Astrocyte (in vitro differentiated cells and primary cell): ENCODE data around the gene PDE6B. TPM values are rescaled to one million over a fixed set of nuclear protein-coding genes. Genes with fewer than 3 reads are reported as not detected.
A peak's percentile ranks its signal among the peaks of the same experiment; 100 is the strongest.

Source experiments
- DNase-seq: peaks from one replicate; pipeline ENCODE4 v3.0.0-alpha.2; 2010; ENCODE audit warnings: low read depth
- FAIRE-seq: peaks from 2 replicates; lab custom pipeline; 2011; peaks lifted over from hg19 to GRCh38; lab: Jason Lieb, UNC
- H2AFZ ChIP-seq: 2 replicates; pipeline ENCODE4 v1.6.0; 2012; ENCODE audit warnings: low read depth, low read length, inconsistent platforms
- H3K27ac ChIP-seq: 2 replicates; pipeline ENCODE4 v1.5.1; 2011; ENCODE audit warnings: low read depth, low read length, inconsistent platforms
- H3K27me3 ChIP-seq: 2 replicates; pipeline ENCODE4 v1.6.0; 2011; ENCODE audit warnings: low read length, inconsistent platforms; ENCODE audit not compliant: insufficient read depth
- H3K36me3 ChIP-seq: 2 replicates; pipeline ENCODE4 v1.5.1; 2011; ENCODE audit warnings: low read length, inconsistent platforms; ENCODE audit not compliant: insufficient read depth
- H3K4me1 ChIP-seq: 2 replicates; pipeline ENCODE4 v1.5.1; 2011; ENCODE audit warnings: low read length, inconsistent platforms; ENCODE audit not compliant: insufficient read depth
- H3K4me2 ChIP-seq: 2 replicates; pipeline ENCODE4 v1.6.0; 2012; ENCODE audit warnings: low read length, inconsistent platforms
- H3K4me3 ChIP-seq: 2 replicates; pipeline ENCODE4 v1.5.1; 2011; ENCODE audit warnings: low read depth, mild to moderate bottlenecking, low read length, inconsistent platforms; ENCODE audit not compliant: insufficient read depth
- H3K79me2 ChIP-seq: 2 replicates; pipeline ENCODE4 v1.6.0; 2012; ENCODE audit warnings: mild to moderate bottlenecking, low read length, inconsistent platforms; ENCODE audit not compliant: insufficient read depth
- H3K9ac ChIP-seq: 2 replicates; pipeline ENCODE4 v1.6.0; 2012; ENCODE audit warnings: mild to moderate bottlenecking, low read length, inconsistent platforms
- H3K9me3 ChIP-seq: 2 replicates; pipeline ENCODE4 v1.5.1; 2012; ENCODE audit warnings: low read depth, mild to moderate bottlenecking, low read length, inconsistent platforms; ENCODE audit not compliant: insufficient read depth
- H4K20me1 ChIP-seq: 2 replicates; pipeline ENCODE4 v1.6.0; 2012; ENCODE audit warnings: low read length, inconsistent platforms; ENCODE audit not compliant: insufficient read depth
- H3K27ac Mint-ChIP-seq: one replicate; pipeline ENCODE4 v1.8.0; 2021; ENCODE audit warnings: mild to moderate bottlenecking, mixed read lengths; ENCODE audit not compliant: unreplicated experiment
- H3K27me3 Mint-ChIP-seq: one replicate; pipeline ENCODE4 v1.8.0; 2021; ENCODE audit warnings: low read depth, mixed read lengths; ENCODE audit not compliant: unreplicated experiment
- H3K36me3 Mint-ChIP-seq: one replicate; pipeline ENCODE4 v1.8.0; 2021; ENCODE audit warnings: low read depth, mixed read lengths; ENCODE audit not compliant: unreplicated experiment
- H3K4me1 Mint-ChIP-seq: one replicate; pipeline ENCODE4 v1.8.0; 2021; ENCODE audit warnings: low read depth, mixed read lengths; ENCODE audit not compliant: unreplicated experiment
- H3K4me3 Mint-ChIP-seq: one replicate; pipeline ENCODE4 v1.8.0; 2021; ENCODE audit warnings: mild to moderate bottlenecking, moderate library complexity, mixed read lengths; ENCODE audit not compliant: unreplicated experiment
- H3K9me3 Mint-ChIP-seq: one replicate; pipeline ENCODE4 v1.8.0; 2021; ENCODE audit warnings: mild to moderate bottlenecking, mixed read lengths; ENCODE audit not compliant: unreplicated experiment
- EZH2 ChIP-seq: IDR thresholded peaks from 2 replicates; pipeline ENCODE4 v1.6.1; 2012; ENCODE audit warnings: mild to moderate bottlenecking, low read length, inconsistent platforms; ENCODE audit not compliant: insufficient read depth
- total RNA-seq: library from RNA; stranded (reverse); gene quantifications from 2 replicates; pipeline ENCODE4 v1.2.1, GENCODE V29; 2021
- TF ChIP-seq, protein P1 (sequence below): IDR thresholded peaks from 2 replicates; pipeline ENCODE4 v1.5.1; 2011; ENCODE audit warnings: low read depth, mild to moderate bottlenecking, inconsistent platforms, low read length, moderate library complexity; ENCODE audit not compliant: insufficient read depth

PDE6B gene
- total RNA-seq, 1 donor from 2014 or later, result 2.8 TPM

DNA sequence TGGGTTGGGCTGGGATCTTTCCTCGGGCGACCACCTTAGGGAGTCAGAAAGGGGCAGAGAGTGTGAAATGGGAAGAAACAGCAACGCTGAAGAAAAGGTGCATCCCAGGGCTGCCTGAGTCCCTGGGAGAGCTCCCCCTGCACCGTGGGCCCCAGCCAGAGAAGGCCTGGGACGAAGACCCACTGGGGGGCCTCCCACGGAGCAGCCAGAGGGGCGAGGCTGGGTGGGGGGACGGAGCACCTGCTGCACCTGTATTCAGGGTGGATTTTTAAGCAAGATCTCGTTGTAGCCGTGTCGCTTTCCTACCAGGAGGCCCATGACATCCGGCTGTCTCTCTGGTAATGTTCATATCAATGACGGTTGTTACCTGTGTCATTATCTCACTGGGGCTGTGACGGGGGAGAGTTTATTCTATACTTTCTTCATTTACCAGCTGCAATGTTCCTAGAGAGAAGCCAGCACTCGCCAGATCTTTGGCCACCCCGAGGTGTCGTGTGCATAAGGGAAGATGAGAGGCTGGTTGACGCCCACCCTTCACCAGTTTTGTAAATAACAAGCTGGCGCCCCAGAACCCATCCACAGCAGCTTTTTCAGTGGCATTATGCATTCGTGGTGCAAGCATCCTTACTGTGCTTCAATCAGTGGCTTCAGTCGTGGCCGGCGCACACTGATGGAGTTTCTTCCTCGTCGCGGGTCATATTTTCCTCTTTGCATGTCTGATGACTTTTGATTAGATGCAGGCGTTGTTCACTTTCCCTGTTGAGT lies 74.6 kb downstream of the PDE6B start:
- Mint-ChIP-seq H3K4me3 (no peak overlapping the region), H3K27me3 (peaks cover 5% of the 10 kb centered on the region), H3K9me3 (peaks cover 2% of the 10 kb centered on the region), H3K4me1 (peaks cover 2% of the 10 kb centered on the region), H3K36me3 (peaks cover 8% of the 10 kb centered on the region), H3K27ac (no peak overlapping the region)
- H4K20me1 ChIP-seq, result no peaks in the 10 kb centered on the region
- H2AFZ ChIP-seq, result no peak overlapping the region
- H3K4me2 ChIP-seq, result peak overlapping the region; percentile 65
- no peak overlapping the region for H3K9ac ChIP-seq
- FAIRE-seq, result no peak
- H3K36me3 ChIP-seq, result no peaks in the 10 kb centered on the region
- H3K9me3 ChIP-seq, result no peaks in the 10 kb centered on the region
- no peak overlapping the region for H3K27ac ChIP-seq
- H3K79me2 ChIP-seq, result no peaks in the 10 kb centered on the region
- peaks cover 7% of the 10 kb centered on the region for H3K4me1 ChIP-seq
- no peak for DNase-seq
- H3K27me3 ChIP-seq, result no peaks in the 10 kb centered on the region
- no peak overlapping the region for H3K4me3 ChIP-seq
- TF ChIP-seq, protein P1, sequence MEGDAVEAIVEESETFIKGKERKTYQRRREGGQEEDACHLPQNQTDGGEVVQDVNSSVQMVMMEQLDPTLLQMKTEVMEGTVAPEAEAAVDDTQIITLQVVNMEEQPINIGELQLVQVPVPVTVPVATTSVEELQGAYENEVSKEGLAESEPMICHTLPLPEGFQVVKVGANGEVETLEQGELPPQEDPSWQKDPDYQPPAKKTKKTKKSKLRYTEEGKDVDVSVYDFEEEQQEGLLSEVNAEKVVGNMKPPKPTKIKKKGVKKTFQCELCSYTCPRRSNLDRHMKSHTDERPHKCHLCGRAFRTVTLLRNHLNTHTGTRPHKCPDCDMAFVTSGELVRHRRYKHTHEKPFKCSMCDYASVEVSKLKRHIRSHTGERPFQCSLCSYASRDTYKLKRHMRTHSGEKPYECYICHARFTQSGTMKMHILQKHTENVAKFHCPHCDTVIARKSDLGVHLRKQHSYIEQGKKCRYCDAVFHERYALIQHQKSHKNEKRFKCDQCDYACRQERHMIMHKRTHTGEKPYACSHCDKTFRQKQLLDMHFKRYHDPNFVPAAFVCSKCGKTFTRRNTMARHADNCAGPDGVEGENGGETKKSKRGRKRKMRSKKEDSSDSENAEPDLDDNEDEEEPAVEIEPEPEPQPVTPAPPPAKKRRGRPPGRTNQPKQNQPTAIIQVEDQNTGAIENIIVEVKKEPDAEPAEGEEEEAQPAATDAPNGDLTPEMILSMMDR, result no peak
- no peak for TF ChIP-seq EZH2

DNA sequence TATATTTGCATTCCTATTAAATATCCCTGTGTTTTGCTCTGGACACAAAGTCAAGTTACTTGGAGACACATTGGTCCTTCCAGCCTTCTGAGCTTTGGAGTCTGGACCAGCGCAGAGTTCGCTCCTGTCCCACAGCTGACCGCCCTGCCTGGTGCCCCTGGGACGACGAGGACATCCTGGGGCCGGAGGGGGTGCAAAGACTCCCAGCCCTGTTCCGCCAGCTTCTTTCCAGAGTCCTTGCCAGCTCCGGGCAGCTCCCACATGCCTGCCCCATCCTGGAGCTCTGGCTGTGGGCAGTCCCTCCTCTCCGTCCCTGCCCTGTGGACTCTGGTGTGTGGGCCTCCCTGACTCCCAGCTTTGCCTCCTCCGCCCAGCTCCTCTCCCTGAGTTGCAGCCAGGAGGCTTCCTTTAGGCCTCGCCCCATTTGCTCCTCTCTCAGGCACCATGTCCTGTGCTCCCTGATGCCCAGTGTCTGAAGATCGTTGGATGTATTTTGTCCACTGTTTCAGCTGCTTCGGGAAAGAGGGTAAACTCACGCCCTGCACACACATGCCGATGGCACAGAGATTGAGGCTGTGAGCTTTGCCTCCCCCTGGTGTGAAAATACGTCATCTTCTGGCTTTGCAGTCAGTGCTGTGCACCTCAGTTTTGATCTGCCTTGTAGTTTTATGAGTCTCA lies 75.4 kb downstream of the PDE6B start:
- TF ChIP-seq, protein P1, result no peak
- no peak for TF ChIP-seq EZH2
- Mint-ChIP-seq H3K4me1 (peaks cover 2% of the 10 kb centered on the region), H3K4me3 (no peak overlapping the region), H3K27me3 (peaks cover 5% of the 10 kb centered on the region), H3K36me3 (peaks cover 8% of the 10 kb centered on the region), H3K9me3 (peaks cover 2% of the 10 kb centered on the region), H3K27ac (no peak overlapping the region)
- Histone ChIP-seq H3K79me2 (peaks cover under 1% of the 10 kb centered on the region), H3K36me3 (no peaks in the 10 kb centered on the region), H3K27ac (no peak overlapping the region), H2AFZ (no peak overlapping the region), H4K20me1 (no peaks in the 10 kb centered on the region), H3K4me3 (no peak overlapping the region), H3K9me3 (no peaks in the 10 kb centered on the region), H3K27me3 (no peaks in the 10 kb centered on the region), H3K4me1 (peaks cover 7% of the 10 kb centered on the region), H3K4me2 (no peak overlapping the region), H3K9ac (no peak overlapping the region)
- FAIRE-seq, result no peak
- DNase-seq, result no peak

DNA sequence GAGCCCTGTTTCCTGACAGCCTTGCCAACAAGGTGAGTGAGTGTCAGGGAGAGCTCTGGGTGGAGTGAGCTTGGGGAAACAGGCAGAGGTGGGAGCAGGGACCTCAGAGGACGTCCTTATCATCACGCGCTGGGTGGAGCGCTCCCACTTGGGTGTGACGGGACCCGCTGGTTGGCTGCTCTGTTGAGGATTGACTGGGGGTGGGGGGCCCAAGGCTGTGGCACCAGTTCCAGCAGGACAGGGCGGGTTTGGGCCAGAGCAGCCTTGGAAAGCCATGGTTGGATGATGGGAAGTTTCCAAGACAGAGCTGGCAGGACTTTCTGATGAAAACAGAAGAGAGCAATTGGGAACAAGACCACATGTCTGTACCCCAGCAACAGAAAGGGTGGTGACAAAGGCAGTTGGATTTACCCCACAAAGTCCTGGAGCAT lies 77.3 kb downstream of the PDE6B start:
- H3K9ac ChIP-seq, result no peak overlapping the region
- peaks cover 17% of the 10 kb centered on the region for H3K79me2 ChIP-seq
- no peaks in the 10 kb centered on the region for H3K27me3 ChIP-seq
- H3K4me3 ChIP-seq, result no peak overlapping the region
- peaks cover 11% of the 10 kb centered on the region for H3K4me1 ChIP-seq
- no peak for DNase-seq
- Mint-ChIP-seq H3K4me1 (peaks cover 2% of the 10 kb centered on the region), H3K9me3 (peaks cover 2% of the 10 kb centered on the region), H3K4me3 (no peak overlapping the region), H3K36me3 (peaks cover 8% of the 10 kb centered on the region), H3K27me3 (peaks cover 5% of the 10 kb centered on the region), H3K27ac (no peak overlapping the region)
- no peak for FAIRE-seq
- H3K36me3 ChIP-seq, result no peaks in the 10 kb centered on the region
- no peaks in the 10 kb centered on the region for H3K9me3 ChIP-seq
- H3K27ac ChIP-seq, result no peak overlapping the region
- peaks cover 6% of the 10 kb centered on the region for H4K20me1 ChIP-seq
- no peak overlapping the region for H2AFZ ChIP-seq
- TF ChIP-seq, protein P1, result no peak
- no peak for TF ChIP-seq EZH2
- H3K4me2 ChIP-seq, result no peak overlapping the region
